Coronary artery (tissue), 2 donors: ENCODE data around the gene TCAF1.
"Not testable (repeated sequence)": the region's sequence is repeated elsewhere in the genome, so short reads cannot be mapped to it uniquely, and the experiment has no call there.

Experiments used
- DNase-seq: peaks from one replicate; pipeline ENCODE4 v3.0.0-alpha.2; 2017; ENCODE audit warnings: low spot score
- H3K27ac ChIP-seq, 2 donors: fragments of 200-600 bp; sonication (generic); one replicate each; pipeline ENCODE4 v1.5.1; 2016 to 2019
- H3K4me3 ChIP-seq: fragments of 200-600 bp; sonication (generic); 2 replicates; pipeline ENCODE4 v1.5.1; 2016; ENCODE audit warnings: mild to moderate bottlenecking, moderate library complexity
- TF ChIP-seq, protein P1 (sequence below): fragments of 200-600 bp; sonication (generic); IDR thresholded peaks from one replicate; pipeline ENCODE4 v1.5.1; 2019; ENCODE audit warnings: antibody characterized with exemption

The TCAF1 gene

DNA sequence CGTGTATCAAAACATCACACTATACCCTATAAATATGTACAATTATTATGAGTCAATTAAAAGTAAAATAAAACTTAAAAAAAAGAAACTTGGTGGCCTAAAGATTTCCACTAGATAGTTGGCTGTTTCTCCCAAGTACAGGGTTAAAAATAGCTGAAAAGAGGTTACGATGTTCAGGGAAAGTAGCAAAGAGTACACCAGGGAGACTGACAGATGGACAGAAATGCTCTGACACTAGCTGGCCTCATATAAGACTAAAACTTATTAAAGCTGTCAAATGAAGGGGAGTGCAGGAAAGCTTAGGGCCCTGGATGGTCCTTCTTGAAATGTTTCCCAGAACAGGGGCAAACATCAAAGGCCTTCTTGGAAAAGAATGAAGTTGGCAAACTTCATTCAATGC, 51.3 kb downstream of the TCAF1 start:
- H3K27ac ChIP-seq: no peak overlapping the region
- no peak for DNase-seq
- TF ChIP-seq, protein P1, sequence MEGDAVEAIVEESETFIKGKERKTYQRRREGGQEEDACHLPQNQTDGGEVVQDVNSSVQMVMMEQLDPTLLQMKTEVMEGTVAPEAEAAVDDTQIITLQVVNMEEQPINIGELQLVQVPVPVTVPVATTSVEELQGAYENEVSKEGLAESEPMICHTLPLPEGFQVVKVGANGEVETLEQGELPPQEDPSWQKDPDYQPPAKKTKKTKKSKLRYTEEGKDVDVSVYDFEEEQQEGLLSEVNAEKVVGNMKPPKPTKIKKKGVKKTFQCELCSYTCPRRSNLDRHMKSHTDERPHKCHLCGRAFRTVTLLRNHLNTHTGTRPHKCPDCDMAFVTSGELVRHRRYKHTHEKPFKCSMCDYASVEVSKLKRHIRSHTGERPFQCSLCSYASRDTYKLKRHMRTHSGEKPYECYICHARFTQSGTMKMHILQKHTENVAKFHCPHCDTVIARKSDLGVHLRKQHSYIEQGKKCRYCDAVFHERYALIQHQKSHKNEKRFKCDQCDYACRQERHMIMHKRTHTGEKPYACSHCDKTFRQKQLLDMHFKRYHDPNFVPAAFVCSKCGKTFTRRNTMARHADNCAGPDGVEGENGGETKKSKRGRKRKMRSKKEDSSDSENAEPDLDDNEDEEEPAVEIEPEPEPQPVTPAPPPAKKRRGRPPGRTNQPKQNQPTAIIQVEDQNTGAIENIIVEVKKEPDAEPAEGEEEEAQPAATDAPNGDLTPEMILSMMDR: no peak

DNA sequence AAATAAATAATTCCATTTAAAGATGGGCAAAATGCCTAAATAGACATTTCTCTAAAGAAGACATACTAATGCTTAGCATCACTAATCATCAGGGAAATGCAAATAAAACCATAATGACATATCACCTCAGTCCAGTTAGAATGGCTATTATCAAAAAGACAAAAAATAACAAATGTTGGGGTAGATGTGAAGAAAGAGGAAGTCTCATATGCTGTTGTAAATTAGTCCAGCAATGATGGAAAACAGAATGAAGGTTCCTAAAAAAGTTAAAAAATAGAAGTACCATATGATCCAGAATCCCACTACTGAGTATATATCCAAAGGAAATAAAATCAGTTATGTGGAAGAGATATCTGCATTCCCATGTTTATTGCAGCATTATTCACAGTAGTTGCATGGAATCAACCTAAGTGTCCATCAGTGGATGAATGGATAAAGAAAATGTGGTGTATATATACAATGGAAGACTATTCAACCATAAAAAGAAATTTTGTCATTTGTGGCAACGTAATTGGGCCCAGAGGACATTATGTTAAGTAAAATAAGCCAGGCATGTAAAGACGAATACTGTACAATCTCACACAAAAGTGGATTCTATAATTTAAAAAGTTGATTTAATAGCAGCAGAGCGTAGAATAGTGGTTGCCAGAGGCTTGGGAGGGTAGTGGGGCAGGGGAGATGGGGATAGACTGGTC, 52.0 kb downstream of the TCAF1 start:
- Histone ChIP-seq H3K4me3 (no peak overlapping the region), H3K27ac (no peak overlapping the region)
- DNase-seq: no peak
- TF ChIP-seq, protein P1: no peak

More for the DNA sequence above, 51.3 kb downstream of the TCAF1 start:
- H3K4me3 ChIP-seq: no peak overlapping the region

- no peak for DNase-seq
- TF ChIP-seq, protein P1: no peak
- H3K27ac ChIP-seq: no peak overlapping the region
- H3K4me3 ChIP-seq: no peak overlapping the region
Observed at GRCh38 chr7:143848192-143848591, 53.8 kb downstream of the TCAF1 start.

DNA sequence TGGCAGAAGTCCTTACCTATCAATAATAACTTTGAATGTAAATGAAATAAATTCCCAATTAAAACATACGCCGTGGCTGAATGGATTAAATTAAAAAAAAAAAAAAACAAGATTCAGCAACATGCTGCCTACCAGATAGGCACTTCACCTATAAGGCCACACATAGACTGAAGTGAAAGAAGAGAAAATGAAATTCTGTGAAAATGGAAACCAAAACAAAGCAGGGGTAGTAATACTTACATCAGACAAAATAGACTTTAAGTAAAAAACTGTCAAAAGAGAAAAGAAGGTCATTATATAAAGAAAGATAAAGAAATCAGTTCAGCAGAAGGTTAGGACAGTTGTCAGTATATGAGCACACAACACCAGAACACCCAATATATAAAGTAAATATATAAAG, 55.3 kb downstream of the TCAF1 start:
- TF ChIP-seq, protein P1: no peak
- no peak for DNase-seq
- no peak overlapping the region for H3K27ac ChIP-seq
- no peak overlapping the region for H3K4me3 ChIP-seq

DNA sequence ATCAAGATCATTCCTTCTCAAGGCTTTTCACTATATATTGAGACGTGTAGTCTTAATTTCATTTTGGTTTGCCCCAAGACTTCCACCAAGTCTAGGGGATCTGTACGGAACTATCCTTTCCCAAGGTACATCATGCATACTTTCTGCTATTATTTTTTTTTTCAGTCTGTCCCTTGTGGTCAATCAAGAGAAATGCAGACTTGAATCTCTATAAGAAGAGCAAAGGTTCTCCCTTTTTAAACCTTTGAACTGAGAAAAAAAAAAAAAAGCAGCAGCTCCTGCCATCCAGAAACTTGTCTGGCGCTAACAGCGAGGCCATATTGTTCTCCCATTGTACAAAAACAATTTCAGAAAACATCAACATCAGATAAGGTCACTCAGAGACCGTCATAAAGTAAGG, 60.3 kb downstream of the TCAF1 start:
- H3K27ac ChIP-seq, DNase-seq, H3K4me3 ChIP-seq: not testable (repeated sequence)

GRCh38 chr7:143840062-143840461, 61.9 kb downstream of the TCAF1 start:
- DNase-seq, H3K4me3 ChIP-seq, H3K27ac ChIP-seq: not testable (repeated sequence)

DNA sequence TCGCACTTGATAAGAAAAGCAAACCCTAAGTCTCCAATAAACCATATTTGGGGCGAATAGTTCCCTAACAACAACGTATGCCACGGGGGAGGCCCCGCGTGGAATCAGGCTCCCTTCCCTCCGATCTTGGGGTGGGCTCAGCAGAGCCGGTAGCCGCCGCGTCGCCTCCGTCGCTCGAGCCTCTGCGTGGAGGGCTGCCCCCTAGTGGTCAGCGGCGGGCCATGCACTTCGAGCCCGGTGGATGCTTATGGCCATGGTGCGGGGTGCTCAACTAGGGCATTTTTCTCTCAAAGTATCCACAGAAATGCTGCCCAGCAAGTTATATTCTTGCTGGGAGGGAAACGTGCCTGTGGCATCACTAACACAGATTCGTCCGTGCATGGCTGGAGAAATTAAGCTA, 64.8 kb downstream of the TCAF1 start:
- TF ChIP-seq, protein P1: peak; percentile 68
- Histone ChIP-seq H3K4me3 (peak overlapping the region; percentile 61), H3K27ac (peak overlapping the region in 1 of 2 donors; percentile 65)
- not testable (repeated sequence) for DNase-seq

DNA sequence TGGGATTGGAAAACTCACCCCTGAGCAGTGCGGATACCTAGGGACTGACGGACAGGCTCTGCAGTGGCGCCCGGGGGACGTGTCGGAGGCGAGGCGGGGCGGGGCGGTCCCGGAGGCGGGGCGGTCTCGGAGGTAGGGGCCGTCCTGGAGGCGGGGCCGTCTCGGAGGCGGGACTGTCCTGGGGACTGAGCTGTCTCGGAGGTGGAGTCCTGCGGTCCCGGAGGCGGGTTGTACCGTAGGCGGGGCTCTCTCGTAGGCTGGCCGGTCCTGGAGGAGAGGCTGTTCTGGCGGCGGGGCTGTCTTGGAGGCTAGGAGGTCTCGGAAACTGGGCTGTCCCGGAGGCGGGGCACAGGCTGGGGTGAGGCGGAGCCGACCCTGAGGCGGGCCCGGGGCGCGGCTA, 65.4 kb downstream of the TCAF1 start:
- H3K27ac ChIP-seq: peak overlapping the region in 1 of 2 donors; percentile 77
- DNase-seq: not testable (repeated sequence)
- H3K4me3 ChIP-seq: peak overlapping the region; percentile 71

GRCh38 chr7:143836088-143836487, 65.9 kb downstream of the TCAF1 start:
- H3K4me3 ChIP-seq, H3K27ac ChIP-seq: not testable (repeated sequence)

DNA sequence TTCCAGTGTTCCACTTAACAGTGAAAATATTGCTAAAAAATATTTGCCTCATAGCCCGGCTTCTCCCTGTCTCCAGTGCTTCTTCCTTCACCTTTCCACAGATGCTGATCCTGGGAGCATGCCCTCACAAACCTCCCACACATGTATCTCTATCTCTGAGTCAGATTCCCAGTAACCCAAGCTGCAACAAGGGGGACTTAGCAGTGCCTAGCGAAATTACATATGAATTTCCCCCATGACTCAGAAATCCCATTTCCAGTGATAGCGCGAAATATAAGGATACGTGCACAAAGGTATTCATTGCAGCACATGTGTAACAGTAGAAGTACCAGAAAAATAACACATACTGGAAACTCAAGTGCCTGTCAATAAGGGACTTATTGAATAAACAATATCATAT, 75.4 kb downstream of the TCAF1 start:
- H3K4me3 ChIP-seq, DNase-seq, H3K27ac ChIP-seq: not testable (repeated sequence)

More at GRCh38 chr7:143836088-143836487, 65.9 kb downstream of the TCAF1 start:
- DNase-seq: not testable (repeated sequence)

DNA sequence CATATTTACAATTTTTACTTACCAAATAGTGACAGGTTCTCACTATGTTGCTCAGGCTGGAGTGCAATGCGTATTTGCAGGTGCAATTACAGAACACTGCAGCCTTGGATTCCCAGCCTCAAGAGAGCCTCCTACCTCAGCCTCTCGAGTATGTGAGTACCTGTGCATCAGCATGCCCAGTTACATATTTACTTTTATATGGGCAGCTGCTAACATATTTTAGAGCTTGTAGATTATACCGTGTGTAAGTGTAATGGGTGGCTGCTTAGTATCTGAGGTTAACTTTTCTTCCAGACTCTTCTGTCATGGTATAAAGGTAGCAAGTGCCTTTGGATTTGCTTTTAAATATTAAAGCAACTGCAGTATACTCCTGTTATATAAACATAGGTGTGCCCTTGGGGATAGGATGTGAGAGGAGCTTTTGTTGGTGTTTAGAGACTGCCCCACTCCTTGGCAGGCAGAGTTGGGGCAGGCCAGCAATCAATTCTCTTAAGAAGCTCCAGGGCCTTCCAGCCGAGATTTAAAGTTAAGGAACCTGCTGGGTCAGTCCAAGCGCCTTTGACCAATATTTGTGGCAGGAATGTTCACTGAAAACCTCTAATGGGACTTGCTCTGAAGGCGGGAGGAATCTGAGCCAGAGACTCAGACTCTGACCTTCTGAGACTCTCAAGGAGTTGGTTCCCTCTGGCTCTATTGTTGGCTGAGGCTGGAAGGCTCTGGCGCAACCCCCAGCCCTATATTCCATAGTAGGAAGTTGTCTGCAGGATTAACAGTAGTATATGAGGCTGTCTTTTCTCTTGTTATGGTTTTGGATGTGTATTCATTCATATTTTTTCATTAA, 77.5 kb downstream of the TCAF1 start:
- not testable (repeated sequence) for DNase-seq, H3K27ac ChIP-seq, H3K4me3 ChIP-seq

GRCh38 chr7:143823634-143824294, 78.2 kb downstream of the TCAF1 start:
- H3K4me3 ChIP-seq, H3K27ac ChIP-seq, DNase-seq: not testable (repeated sequence)
